HG03558 (cell line): Measurements from ENCODE around the gene PPM1H.

Experiments used
- ATAC-seq: cut with Tn5 transposase; IDR thresholded peaks from one replicate; pipeline ENCODE4 v1.9.1; 2021; ENCODE audit warnings: moderate number of reproducible peaks; ENCODE audit not compliant: unreplicated experiment; ENCODE audit errors: extremely low read depth

The PPM1H gene

GRCh38 chr12:62878211-62878610, 56.7 kb downstream of the PPM1H start:
- ATAC-seq = no peak

GRCh38 chr12:62876938-62877548, 57.9 kb downstream of the PPM1H start:
- ATAC-seq = no peak

GRCh38 chr12:62873826-62874448, 61.0 kb downstream of the PPM1H start:
- ATAC-seq = no peak

GRCh38 chr12:62873116-62873825, 61.7 kb downstream of the PPM1H start:
- no peak for ATAC-seq

- no peak for ATAC-seq
These were observed 66.1 kb downstream of the PPM1H start for GRCh38 chr12:62868820-62869219.

GRCh38 chr12:62866451-62867082, 68.4 kb downstream of the PPM1H start:
- no peak for ATAC-seq

GRCh38 chr12:62865937-62866336, 69.0 kb downstream of the PPM1H start:
- ATAC-seq = no peak

GRCh38 chr12:62865065-62865464, 69.9 kb downstream of the PPM1H start:
- ATAC-seq = no peak

- no peak for ATAC-seq
These were observed 72.6 kb downstream of the PPM1H start for GRCh38 chr12:62862259-62862881.

GRCh38 chr12:62861586-62861985, 73.4 kb downstream of the PPM1H start:
- ATAC-seq = no peak

GRCh38 chr12:62860501-62861411, 74.2 kb downstream of the PPM1H start:
- no peak for ATAC-seq

- ATAC-seq = no peak
These were observed 74.9 kb downstream of the PPM1H start for GRCh38 chr12:62860020-62860419.

- no peak for ATAC-seq
These were observed 75.6 kb downstream of the PPM1H start for GRCh38 chr12:62859321-62859737.

GRCh38 chr12:62856454-62856853, 78.5 kb downstream of the PPM1H start:
- no peak for ATAC-seq

GRCh38 chr12:62854024-62854423, 80.9 kb downstream of the PPM1H start:
- ATAC-seq = no peak

GRCh38 chr12:62849398-62849797, 85.6 kb downstream of the PPM1H start:
- ATAC-seq = no peak

- ATAC-seq = no peak
These were observed 86.5 kb downstream of the PPM1H start for GRCh38 chr12:62848418-62848817.

GRCh38 chr12:62847709-62848108, 87.2 kb downstream of the PPM1H start:
- no peak for ATAC-seq

GRCh38 chr12:62846491-62846890, 88.5 kb downstream of the PPM1H start:
- ATAC-seq = no peak

GRCh38 chr12:62844915-62845314, 90.0 kb downstream of the PPM1H start:
- ATAC-seq = no peak
